ENCODE data around the gene CACNA2D1.

The CACNA2D1 gene

DNA sequence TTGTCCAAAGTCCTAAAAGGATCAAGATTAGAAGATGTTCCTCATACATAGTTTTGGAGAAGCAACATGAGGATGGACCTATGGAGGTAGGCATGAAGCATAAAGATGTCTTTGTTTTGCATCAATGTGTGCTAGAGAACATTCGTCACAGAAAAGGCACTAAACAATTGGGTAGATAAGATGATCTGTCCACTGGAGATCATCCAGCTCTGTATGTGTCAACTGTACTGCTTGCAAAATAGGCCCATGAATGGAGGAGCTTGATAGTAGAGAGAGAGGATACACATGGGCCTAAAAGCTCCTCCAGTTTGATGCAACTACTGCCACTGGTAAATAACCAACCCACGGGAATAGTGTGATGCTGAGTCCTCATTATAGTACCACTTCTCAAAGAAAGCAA is 387.3 kb downstream of the CACNA2D1 start:
- no peak for DNase-seq (ENCODE audit: low read depth)
- TF ChIP-seq, protein P1, sequence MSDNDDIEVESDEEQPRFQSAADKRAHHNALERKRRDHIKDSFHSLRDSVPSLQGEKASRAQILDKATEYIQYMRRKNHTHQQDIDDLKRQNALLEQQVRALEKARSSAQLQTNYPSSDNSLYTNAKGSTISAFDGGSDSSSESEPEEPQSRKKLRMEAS (IDR thresholded peaks at IDR 0.05; ENCODE audit: low read depth, low read length), result no peak
- TF ChIP-seq MYC (IDR thresholded peaks at IDR 0.05; ENCODE audit: low read depth, low read length) (no peak), POLR2A (IDR thresholded peaks at IDR 0.05; ENCODE audit: extremely low read depth, insufficient read length) (no peak)
- TF ChIP-seq, protein P2, sequence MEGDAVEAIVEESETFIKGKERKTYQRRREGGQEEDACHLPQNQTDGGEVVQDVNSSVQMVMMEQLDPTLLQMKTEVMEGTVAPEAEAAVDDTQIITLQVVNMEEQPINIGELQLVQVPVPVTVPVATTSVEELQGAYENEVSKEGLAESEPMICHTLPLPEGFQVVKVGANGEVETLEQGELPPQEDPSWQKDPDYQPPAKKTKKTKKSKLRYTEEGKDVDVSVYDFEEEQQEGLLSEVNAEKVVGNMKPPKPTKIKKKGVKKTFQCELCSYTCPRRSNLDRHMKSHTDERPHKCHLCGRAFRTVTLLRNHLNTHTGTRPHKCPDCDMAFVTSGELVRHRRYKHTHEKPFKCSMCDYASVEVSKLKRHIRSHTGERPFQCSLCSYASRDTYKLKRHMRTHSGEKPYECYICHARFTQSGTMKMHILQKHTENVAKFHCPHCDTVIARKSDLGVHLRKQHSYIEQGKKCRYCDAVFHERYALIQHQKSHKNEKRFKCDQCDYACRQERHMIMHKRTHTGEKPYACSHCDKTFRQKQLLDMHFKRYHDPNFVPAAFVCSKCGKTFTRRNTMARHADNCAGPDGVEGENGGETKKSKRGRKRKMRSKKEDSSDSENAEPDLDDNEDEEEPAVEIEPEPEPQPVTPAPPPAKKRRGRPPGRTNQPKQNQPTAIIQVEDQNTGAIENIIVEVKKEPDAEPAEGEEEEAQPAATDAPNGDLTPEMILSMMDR (IDR thresholded peaks at IDR 0.05; ENCODE audit: low read depth, low read length), result no peak
- no peak overlapping the region for H3K4me3 ChIP-seq (ENCODE audit: low read depth, low read length)

DNA sequence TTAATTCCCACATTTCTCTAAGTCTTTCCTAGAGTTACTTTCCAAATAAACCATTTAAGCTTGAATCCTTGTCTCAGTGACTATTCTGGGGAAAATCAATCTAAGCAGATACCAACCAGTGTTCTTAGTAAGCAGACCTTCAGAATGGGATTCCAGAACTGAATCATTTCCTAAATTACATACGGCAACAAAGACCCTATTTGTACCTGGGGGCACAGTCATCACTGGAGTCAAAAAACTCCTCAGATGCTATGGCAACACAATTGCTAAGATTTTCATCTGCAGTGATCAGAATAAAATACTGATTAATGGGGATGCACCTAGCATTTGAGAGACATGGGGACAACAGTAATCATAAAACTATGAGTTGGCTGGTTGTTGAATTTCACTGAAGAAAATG is 389.0 kb downstream of the CACNA2D1 start:
- DNase-seq (ENCODE audit: low read depth), result no peak
- TF ChIP-seq POLR2A (IDR thresholded peaks at IDR 0.05; ENCODE audit: extremely low read depth, insufficient read length) (no peak), MYC (IDR thresholded peaks at IDR 0.05; ENCODE audit: low read depth, low read length) (no peak)
- TF ChIP-seq, protein P2 (IDR thresholded peaks at IDR 0.05; ENCODE audit: low read depth, low read length), result no peak
- TF ChIP-seq, protein P1 (IDR thresholded peaks at IDR 0.05; ENCODE audit: low read depth, low read length), result no peak
- no peak overlapping the region for H3K4me3 ChIP-seq (ENCODE audit: low read depth, low read length)

DNA sequence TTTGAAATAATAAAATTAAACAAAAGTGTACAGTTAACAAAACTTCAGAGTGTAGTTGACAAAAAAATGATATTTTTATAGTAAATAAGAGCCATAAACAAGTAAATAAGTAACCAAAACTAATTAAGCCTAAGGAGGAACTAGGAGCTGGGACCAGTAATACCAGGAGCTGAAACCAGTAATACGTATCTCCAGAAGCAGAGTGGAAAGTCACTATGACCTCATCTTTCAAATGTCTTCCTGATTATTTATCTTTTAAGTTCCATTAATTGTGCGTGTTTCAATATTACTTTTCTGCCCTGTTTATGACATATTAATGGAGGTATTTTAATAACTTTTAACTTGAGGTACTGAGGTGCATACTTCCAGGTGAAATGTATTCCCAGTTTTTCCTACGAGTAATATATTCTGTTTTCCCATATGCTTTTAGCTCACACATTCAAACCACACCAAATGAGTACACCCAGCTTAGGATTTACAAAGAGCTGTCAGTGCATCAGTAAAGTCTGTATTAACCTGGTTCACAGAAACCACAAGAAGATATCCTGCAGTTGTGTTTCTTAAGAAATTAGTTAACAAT is 390.0 kb downstream of the CACNA2D1 start:
- no peak for TF ChIP-seq POLR2A (IDR thresholded peaks at IDR 0.05; ENCODE audit: extremely low read depth, insufficient read length)
- no peak for TF ChIP-seq MYC (IDR thresholded peaks at IDR 0.05; ENCODE audit: low read depth, low read length)
- TF ChIP-seq, protein P1 (IDR thresholded peaks at IDR 0.05; ENCODE audit: low read depth, low read length), result no peak
- TF ChIP-seq, protein P2 (IDR thresholded peaks at IDR 0.05; ENCODE audit: low read depth, low read length), result no peak
- no peak for DNase-seq (ENCODE audit: low read depth)
- H3K4me3 ChIP-seq (ENCODE audit: low read depth, low read length), result no peak overlapping the region

DNA sequence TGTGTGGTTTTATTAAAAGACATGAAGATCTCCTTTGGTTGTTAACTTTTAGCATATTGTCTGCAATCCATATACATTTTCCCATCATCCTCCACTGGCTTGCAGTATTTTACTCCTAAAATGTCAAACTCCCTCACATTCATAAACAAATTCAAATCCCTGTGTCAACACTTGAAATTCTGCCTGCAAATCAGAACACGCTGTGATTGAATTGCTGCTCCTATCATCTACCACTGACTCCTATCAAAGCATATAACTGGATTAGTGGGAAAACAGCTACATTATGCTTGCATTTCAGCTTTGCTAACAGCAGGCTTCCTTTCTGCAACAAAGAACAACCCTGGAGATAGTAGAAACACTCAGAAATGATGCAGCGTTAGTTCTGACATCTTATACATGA is 392.0 kb downstream of the CACNA2D1 start:
- no peak overlapping the region for H3K4me3 ChIP-seq (ENCODE audit: low read depth, low read length)
- no peak for DNase-seq (ENCODE audit: low read depth)
- TF ChIP-seq, protein P2 (IDR thresholded peaks at IDR 0.05; ENCODE audit: low read depth, low read length), result no peak
- TF ChIP-seq, protein P1 (IDR thresholded peaks at IDR 0.05; ENCODE audit: low read depth, low read length), result no peak
- no peak for TF ChIP-seq MYC (IDR thresholded peaks at IDR 0.05; ENCODE audit: low read depth, low read length)
- no peak for TF ChIP-seq POLR2A (IDR thresholded peaks at IDR 0.05; ENCODE audit: extremely low read depth, insufficient read length)

DNA sequence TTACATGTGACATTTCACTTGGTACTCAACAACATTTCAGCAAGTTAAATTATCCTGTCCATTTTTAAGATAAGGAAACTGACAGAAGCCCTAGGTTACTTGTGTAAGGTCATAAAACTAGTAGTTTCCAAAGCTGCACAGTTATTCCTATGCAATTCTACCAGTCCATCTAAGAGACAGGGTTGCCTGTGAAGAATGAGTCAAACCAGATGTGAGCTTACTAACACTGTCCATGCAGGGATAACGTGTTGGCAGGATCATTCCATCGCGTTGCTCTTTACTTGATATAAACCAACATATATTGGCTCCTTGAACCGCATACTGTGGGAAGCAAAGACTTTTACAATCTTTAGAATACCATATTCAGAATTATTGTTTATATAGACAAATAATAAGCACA is 392.8 kb downstream of the CACNA2D1 start:
- DNase-seq (ENCODE audit: low read depth), result no peak
- H3K4me3 ChIP-seq (ENCODE audit: low read depth, low read length), result no peak overlapping the region
- TF ChIP-seq MYC (IDR thresholded peaks at IDR 0.05; ENCODE audit: low read depth, low read length) (no peak), POLR2A (IDR thresholded peaks at IDR 0.05; ENCODE audit: extremely low read depth, insufficient read length) (no peak)
- TF ChIP-seq, protein P1 (IDR thresholded peaks at IDR 0.05; ENCODE audit: low read depth, low read length), result no peak
- TF ChIP-seq, protein P2 (IDR thresholded peaks at IDR 0.05; ENCODE audit: low read depth, low read length), result no peak
